A673 (cell line): ENCODE data around the gene GAS6. TPM values are rescaled to one million over a fixed set of nuclear protein-coding genes. Genes with fewer than 3 reads are reported as not detected.
"Not testable (repeated sequence)": the region's sequence is repeated elsewhere in the genome, so short reads cannot be mapped to it uniquely, and the experiment has no call there.

Experiments
- BruUV-seq: library from RNA; stranded (reverse); fragments of 400-500 nt; replicated peaks from 2 replicates; lab custom pipeline; 2021; lab: Mats Ljungman, UMichigan
- CTCF ChIA-PET: fragments of 300-600 bp; sonication (Branson Sonifier 250); formaldehyde crosslinking; loops from one replicate; lab custom pipeline; 2022; ENCODE audit warnings: antibody characterized with exemption; lab: Charles Lee
- POLR2A ChIA-PET: fragments of 300-600 bp; sonication (Branson Sonifier 250); formaldehyde crosslinking; loops from one replicate; lab custom pipeline; 2022; ENCODE audit warnings: antibody characterized with exemption; ENCODE audit not compliant: low non-redundant PET; lab: Charles Lee
- DNase-seq: peaks from one replicate; pipeline ENCODE4 v3.0.0-alpha.2; 2015; ENCODE audit warnings: low spot score
- H3K27ac ChIP-seq: fragments of 200-600 bp; sonication (generic); 2 replicates; pipeline ENCODE4 v1.5.1; 2016; ENCODE audit warnings: mixed run types, low read depth, mild to moderate bottlenecking, mixed read lengths, antibody characterized with exemption, low read length; ENCODE audit not compliant: poor library complexity, severe bottlenecking
- H3K27me3 ChIP-seq: fragments of 200-600 bp; sonication (generic); replicated peaks from 2 replicates; pipeline ENCODE4 v1.6.1; 2017; ENCODE audit warnings: mixed run types, low read depth, mild to moderate bottlenecking, mixed read lengths, antibody characterized with exemption, low read length; ENCODE audit not compliant: insufficient read depth, poor library complexity
- H3K36me3 ChIP-seq: fragments of 200-600 bp; sonication (generic); 2 replicates; pipeline ENCODE4 v1.6.1; 2016; ENCODE audit warnings: mixed run types, mild to moderate bottlenecking, mixed read lengths, antibody characterized with exemption, low read length; ENCODE audit not compliant: insufficient read depth, poor library complexity, severe bottlenecking
- H3K4me1 ChIP-seq: fragments of 200-600 bp; sonication (generic); 2 replicates; pipeline ENCODE4 v1.6.1; 2017; ENCODE audit warnings: mixed run types, mild to moderate bottlenecking, mixed read lengths, antibody characterized with exemption, low read length; ENCODE audit not compliant: insufficient read depth, poor library complexity, severe bottlenecking
- H3K4me3 ChIP-seq: fragments of 200-600 bp; sonication (generic); 2 replicates; pipeline ENCODE4 v1.5.1; 2016; ENCODE audit warnings: low read depth, mixed run types, mild to moderate bottlenecking, mixed read lengths, low read length; ENCODE audit not compliant: poor library complexity, severe bottlenecking
- H3K9me3 ChIP-seq: fragments of 200-600 bp; sonication (generic); 2 replicates; pipeline ENCODE4 v1.6.1; 2016; ENCODE audit warnings: mixed run types, low read depth, mild to moderate bottlenecking, mixed read lengths, antibody characterized with exemption, low read length; ENCODE audit not compliant: poor library complexity, severe bottlenecking
- CTCF ChIP-seq: fragments of 300-800, 200-600 bp; sonication (generic); conservative IDR thresholded peaks from 2 replicates; pipeline ENCODE4 v1.5.1; 2017; ENCODE audit warnings: low read depth, mild to moderate bottlenecking, antibody characterized with exemption, low read length, moderate library complexity, mixed read lengths
- EZH2 ChIP-seq: fragments of 200-600 bp; sonication (generic); IDR thresholded peaks from 2 replicates; pipeline ENCODE4 v1.6.1; 2017; ENCODE audit warnings: borderline replicate concordance, low read depth, mild to moderate bottlenecking, mixed read lengths, antibody characterized with exemption, low read length; ENCODE audit not compliant: poor library complexity, severe bottlenecking
- intact Hi-C: fragments of 100-400 bp; cut with micrococcal nuclease; formaldehyde crosslinking; loops from one replicate; pipeline ENCODE4 v1.10.0; 2022; ENCODE audit not compliant: unreplicated experiment
- total RNA-seq: library from RNA; stranded (reverse); gene quantifications from 2 replicates; pipeline ENCODE4 v1.2.3, GENCODE V29; 2021

The GAS6 gene
- total RNA-seq, 1 experiment from 2014 or later: 0.67 TPM

GRCh38 chr13:113791226-113791625 lies 72.7 kb downstream of the GAS6 start:
- Histone ChIP-seq H3K9me3 (no peaks in the 10 kb centered on the region), H3K4me1 (no peaks in the 10 kb centered on the region), H3K27me3 (peaks cover 19% of the 10 kb centered on the region), H3K4me3 (no peak overlapping the region), H3K36me3 (no peaks in the 10 kb centered on the region), H3K27ac (no peak overlapping the region)
- DNase-seq: no peak
- TF ChIP-seq EZH2 (no peak), CTCF (no peak)
- BruUV-seq: no TSS peak
- ChIA-PET CTCF (no interaction called here), POLR2A (no interaction called here)
- intact Hi-C loops: no loop called here

GRCh38 chr13:113789931-113790330 lies 73.9 kb downstream of the GAS6 start:
- H3K4me1 ChIP-seq, DNase-seq, intact Hi-C loops, H3K9me3 ChIP-seq, POLR2A ChIA-PET, H3K4me3 ChIP-seq, H3K36me3 ChIP-seq, CTCF ChIA-PET, BruUV-seq, H3K27ac ChIP-seq: not testable (repeated sequence)
- peaks cover 27% of the 10 kb centered on the region for H3K27me3 ChIP-seq

- TF ChIP-seq EZH2 (no peak), CTCF (no peak)
- intact Hi-C loops: no loop called here
- H3K4me1 ChIP-seq: no peaks in the 10 kb centered on the region
- BruUV-seq: no TSS peak
- no peak for DNase-seq
- H3K27ac ChIP-seq: no peak overlapping the region
- POLR2A ChIA-PET: no interaction called here
- H3K9me3 ChIP-seq: no peaks in the 10 kb centered on the region
- H3K27me3 ChIP-seq: peaks cover 34% of the 10 kb centered on the region
- no peak overlapping the region for H3K4me3 ChIP-seq
- CTCF ChIA-PET: no interaction called here
- H3K36me3 ChIP-seq: no peaks in the 10 kb centered on the region
Observed at GRCh38 chr13:113789167-113789566, 74.7 kb downstream of the GAS6 start.

GRCh38 chr13:113788413-113789135 lies 75.3 kb downstream of the GAS6 start:
- no peak overlapping the region for H3K27ac ChIP-seq
- H3K27me3 ChIP-seq: peaks cover 40% of the 10 kb centered on the region
- no TSS peak for BruUV-seq
- H3K36me3 ChIP-seq: no peaks in the 10 kb centered on the region
- no peak overlapping the region for H3K4me3 ChIP-seq
- intact Hi-C loops: no loop called here
- H3K4me1 ChIP-seq: no peaks in the 10 kb centered on the region
- no peak for DNase-seq
- TF ChIP-seq EZH2 (no peak), CTCF (no peak)
- ChIA-PET POLR2A (no interaction called here), CTCF (no interaction called here)
- H3K9me3 ChIP-seq: no peaks in the 10 kb centered on the region
